ENCODE data around the gene UGDH.
"Not testable (repeated sequence)": the region's sequence is repeated elsewhere in the genome, so short reads cannot be mapped to it uniquely, and the experiment has no call there.

UGDH gene

DNA sequence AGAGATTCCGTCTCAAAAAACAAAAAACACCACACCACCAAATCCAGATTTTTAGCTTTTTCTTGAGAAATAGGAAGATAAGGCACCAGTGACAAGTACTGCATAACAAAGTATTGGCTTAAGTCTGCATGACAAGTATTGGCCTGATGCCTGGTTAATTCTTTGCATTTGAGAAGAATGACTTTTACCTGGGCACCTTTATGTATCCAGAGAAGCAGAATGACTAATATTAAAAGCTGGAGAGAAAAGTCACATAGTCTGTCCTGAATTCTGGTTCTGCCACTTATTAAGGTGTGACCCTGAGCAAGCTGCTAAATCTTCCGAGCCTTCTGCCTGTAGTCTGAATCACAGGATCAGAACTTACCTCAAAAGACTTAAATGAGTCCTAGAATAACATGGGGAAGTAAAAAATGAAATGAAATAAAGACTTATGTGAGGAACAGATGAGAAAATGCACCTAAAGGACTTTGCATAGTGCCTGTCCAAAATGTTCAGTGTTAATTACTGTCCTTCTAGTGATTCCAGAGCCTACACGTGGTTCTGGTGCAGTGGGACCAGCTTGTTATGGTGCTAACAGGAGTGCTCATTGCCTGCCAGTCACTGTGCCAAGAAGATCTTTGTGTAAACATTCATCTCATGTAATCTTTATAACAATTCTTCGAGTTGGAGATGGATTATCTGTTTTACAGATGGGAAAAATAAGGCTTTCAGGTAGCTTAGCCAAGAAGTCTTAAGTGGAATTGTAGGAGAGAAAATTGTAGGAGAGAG, 31.6 kb downstream of the UGDH start:
- no peak for DNase-seq (ENCODE audit: low spot score)

DNA sequence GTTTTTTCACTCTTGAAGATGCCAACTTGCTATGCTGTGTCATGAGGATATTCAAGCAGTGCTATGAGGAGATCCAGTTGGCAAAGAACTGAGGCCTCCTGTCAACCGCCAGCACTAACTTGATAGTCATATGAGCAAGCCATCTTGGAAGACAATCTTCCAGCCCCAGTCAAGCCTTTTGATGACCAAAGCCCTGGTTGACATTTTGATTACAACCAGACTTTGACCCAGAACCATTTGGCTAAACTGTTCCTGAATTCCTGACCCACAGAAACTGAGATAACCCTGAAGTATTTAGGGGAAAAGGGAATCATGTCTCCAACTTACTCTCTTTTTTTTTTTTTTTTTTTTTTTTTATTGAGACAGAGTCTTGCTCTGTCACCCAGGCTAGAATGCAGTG, 32.9 kb downstream of the UGDH start:
- DNase-seq (ENCODE audit: low spot score): no peak

DNA sequence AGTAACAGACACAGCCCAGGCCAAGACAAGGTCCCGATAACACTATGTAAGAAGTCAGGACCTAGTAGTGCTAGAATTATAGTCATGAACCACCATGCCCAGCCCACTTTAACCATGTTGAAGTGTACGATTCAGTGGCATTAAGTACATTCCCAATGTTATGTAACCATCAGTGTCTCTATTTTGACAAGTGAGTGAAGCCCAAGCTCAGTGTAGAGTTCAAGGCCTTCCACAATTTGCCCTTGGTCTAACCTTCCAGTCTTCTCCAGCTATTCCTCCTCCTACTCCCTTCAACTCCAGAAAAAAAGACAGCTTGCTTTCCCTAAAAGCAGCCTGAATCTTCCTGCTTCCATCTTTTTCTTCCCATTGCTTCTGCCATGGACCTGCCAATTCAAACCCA, 36.9 kb downstream of the UGDH start:
- no peak for DNase-seq (ENCODE audit: low spot score)

- no peak for DNase-seq (ENCODE audit: low spot score)
Measured at GRCh38 chr4:39486221-39486804, 40.9 kb downstream of the UGDH start.

DNA sequence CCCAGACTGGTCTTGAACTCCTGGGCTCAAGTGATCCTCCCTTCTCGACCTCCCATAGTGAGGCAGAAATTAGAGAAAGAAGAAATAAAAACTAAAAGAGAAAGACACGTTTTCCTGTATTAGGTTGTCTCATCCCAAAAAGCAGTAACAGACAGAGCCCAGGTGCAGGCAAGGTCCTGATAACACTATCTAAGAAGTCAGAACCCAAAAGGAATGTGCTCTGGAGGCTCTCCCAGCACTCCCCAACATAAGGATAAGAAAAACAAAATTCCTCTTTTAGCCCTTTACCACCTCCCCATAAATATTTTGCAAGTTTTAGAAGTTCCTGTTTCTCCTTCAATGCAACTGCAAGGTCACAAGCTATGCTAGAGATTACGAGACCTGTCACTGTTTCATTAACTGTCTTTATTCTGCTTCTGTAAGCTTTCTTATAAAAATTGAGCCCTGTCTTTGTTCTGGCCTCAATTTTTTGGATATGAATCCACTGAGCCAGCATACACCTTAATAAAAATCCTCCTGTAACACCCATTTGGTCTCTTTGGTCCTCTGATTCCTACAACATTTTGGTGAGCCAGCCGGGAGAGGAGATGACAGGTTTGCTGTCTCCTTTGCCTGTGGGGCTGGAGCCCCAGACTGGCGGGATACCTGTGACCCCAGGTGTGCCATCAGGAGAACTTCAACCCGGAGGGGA, 42.5 kb downstream of the UGDH start:
- no peak for DNase-seq (ENCODE audit: low spot score)

GRCh38 chr4:39480902-39481695, 46.1 kb downstream of the UGDH start:
- no peak for DNase-seq (ENCODE audit: low spot score)

GRCh38 chr4:39480251-39480650, 47.0 kb downstream of the UGDH start:
- no peak for DNase-seq (ENCODE audit: low spot score)

- no peak for DNase-seq (ENCODE audit: low spot score)
Measured at GRCh38 chr4:39476187-39476895, 50.9 kb downstream of the UGDH start.

GRCh38 chr4:39472396-39472795, 54.8 kb downstream of the UGDH start:
- DNase-seq (ENCODE audit: low spot score): no peak

DNA sequence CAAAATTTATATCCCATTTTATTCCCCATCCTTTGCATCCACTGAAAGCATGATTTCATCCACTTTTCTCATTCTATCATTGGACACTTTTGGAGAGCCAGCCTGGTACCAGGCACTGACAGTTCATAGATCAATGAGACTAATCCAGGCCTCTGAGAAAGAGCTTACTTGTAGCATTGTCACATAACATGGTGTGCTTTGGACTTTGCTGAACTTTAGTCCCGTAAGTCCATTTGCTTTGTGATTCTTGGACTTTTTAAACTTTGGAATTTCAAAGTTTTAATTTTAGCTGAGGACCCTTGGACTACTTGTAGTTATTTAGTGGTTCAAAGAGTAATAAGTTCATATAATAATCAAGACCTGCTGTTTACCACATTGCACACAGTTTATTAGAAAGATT, 56.8 kb downstream of the UGDH start:
- DNase-seq (ENCODE audit: low spot score): no peak

- DNase-seq (ENCODE audit: low spot score): peak; percentile 55
Measured at GRCh38 chr4:39469429-39470077, 57.7 kb downstream of the UGDH start.

- DNase-seq (ENCODE audit: low spot score): no peak
Measured at GRCh38 chr4:39467464-39467863, 59.8 kb downstream of the UGDH start.

DNA sequence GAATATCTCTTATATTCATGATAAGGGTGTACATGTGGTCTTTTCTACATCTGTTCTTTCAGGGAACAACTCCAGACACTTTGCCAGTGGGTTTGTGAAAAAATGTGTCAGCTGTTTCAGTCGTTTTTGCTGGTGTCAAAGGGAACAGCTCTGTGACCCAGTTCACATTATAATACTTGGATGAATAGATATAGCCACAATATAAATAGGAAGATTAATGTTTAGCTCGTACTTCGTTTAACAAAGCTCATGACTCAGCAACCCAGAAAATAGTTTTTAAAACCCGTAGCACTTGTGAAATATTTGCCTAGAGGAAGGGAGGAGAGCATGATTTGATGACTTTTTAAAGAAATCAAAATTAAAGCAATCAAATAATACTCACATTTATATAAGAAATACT, 60.5 kb downstream of the UGDH start:
- no peak for DNase-seq (ENCODE audit: low spot score)

DNA sequence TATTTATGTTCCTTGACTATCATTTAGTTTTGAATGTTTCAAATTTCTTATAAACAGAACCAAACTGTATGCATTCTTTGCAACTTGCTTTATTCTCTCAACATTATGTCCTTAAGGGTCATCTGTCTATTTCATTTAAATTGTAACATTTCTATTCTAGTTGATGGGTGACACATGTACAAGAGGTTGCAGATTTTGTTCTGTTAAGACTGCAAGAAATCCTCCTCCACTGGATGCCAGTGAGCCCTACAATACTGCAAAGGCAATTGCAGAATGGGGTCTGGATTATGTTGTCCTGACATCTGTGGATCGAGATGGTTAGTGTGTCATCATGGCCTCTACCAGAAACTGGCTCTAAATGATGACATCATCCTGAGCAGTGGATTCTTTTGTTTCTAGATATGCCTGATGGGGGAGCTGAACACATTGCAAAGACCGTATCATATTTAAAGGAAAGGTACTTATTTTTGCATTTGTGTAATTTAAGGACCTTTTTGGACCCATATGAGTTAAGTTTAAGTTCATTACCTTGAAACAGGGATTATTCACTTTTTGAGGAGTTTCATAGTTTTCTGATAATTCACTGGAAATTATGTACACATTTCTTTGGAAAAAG, 62.2 kb downstream of the UGDH start:
- DNase-seq (ENCODE audit: low spot score): no peak

- peak; percentile 92 for DNase-seq (ENCODE audit: low spot score)
Measured at GRCh38 chr4:39458505-39459300, 68.5 kb downstream of the UGDH start, which contains the start of the genes LIAS and RPL9. LIAS (plus strand) TSS chr4:39459056; CDS start chr4:39459118, 62 bp downstream. RPL9 (minus strand) TSS chr4:39458922; CDS start chr4:39458439, 483 bp downstream.

GRCh38 chr4:39458161-39458504, 69.1 kb downstream of the UGDH start:
- DNase-seq (ENCODE audit: low spot score): not testable (repeated sequence)

DNA sequence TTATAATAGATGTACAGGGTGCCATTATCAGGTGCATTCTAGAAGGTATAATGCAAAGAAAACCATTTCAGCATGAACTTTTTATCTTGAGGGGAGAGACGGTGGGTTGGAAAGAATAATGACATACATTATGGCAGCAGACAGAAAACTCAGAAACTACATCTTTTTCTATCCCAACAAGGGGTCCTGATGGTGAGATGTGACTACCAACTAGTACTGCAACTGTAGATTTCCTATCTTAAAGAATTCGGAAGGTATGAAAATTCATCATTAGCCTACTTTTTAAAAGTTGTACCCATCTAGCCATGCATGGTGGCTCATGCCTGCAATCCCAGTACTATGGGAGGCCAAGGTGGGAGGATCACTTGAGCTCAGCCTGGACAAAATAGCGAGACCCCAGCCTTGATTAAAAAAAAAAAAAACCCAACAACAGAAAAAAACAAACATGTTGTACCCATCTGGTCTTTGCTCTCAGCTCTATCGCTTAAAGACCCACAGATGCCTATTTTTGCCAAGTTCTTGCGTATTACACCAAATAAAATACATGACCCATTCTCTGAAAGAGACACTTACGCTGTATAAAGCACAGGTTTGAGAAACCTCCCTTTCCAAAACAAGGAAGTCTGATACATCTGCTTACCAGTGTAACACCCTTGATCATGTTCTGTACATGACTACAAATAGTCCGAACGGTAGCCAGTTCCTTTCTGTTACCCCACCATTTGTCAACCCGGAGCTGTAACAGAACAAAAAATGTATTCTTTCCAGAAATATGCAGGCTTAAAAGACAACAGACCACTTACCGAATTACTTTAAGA, 70.1 kb downstream of the UGDH start:
- DNase-seq (ENCODE audit: low spot score): no peak

DNA sequence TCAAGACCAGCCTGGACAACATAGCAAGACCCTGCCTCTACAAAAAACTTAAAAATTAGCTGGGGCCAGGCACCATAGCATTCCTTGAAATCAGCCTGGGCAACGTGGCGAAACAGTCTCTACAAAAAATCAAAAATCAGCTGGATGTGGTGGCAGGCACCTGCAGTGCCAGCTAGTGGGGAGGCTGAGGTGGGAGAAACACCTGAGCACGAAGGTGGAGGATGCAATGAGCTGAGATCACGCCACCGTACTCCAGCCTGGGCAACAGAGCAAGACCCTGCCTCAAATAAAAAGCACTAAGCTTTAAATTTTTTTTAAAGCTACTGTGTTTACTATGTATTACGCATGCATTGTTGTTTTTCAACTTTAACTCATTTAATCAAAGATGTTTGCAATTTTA, 71.8 kb downstream of the UGDH start:
- DNase-seq (ENCODE audit: low spot score): no peak

- DNase-seq (ENCODE audit: low spot score): no peak
Measured at GRCh38 chr4:39453738-39454137, 73.5 kb downstream of the UGDH start.
